ENCODE data around the gene NOP56. TPM values are rescaled to one million over a fixed set of nuclear protein-coding genes. Genes with fewer than 3 reads are reported as not detected.

NOP56 gene
- total and polyA plus RNA-seq, 3 donors from 2014 or later = 110 to 125 (median 110) TPM

DNA sequence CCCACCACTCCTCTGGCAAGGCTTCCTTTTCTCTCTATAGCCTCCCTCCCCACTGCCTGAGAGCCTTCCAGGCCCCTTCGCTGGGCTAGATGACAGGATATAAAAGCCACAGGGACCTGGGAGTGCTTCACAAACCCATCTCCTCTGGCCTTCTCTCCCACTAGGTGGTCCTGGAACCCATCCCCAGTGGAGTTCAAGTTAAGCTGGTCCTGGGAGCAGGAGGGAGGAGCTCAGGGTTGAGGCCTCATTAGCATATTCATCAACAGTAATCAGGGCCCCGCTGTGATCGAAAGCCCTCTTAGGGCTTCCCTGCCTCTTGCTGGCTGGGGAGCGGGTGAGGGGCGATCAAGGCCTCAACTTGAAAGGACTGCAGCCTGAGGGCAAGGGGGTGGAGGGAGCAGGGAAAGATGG is 49.2 kb downstream of the NOP56 start:
- H3K9me3 ChIP-seq = no peaks in the 10 kb centered on the region
- WGBS, 2 donors = 72 to 82% methylated on average over 2 to 5 of the region's 5 CpGs
- no peaks in the 10 kb centered on the region for H3K27me3 ChIP-seq
- intact Hi-C loops (cut with DNase I; ENCODE audit: low total_unique reads) = no loop called here
- no peaks in the 10 kb centered on the region for H3K4me1 ChIP-seq
- H3K4me3 ChIP-seq = no peak overlapping the region
- no peak for DNase-seq
- no peak overlapping the region for H3K27ac ChIP-seq
- TF ChIP-seq, protein P1, sequence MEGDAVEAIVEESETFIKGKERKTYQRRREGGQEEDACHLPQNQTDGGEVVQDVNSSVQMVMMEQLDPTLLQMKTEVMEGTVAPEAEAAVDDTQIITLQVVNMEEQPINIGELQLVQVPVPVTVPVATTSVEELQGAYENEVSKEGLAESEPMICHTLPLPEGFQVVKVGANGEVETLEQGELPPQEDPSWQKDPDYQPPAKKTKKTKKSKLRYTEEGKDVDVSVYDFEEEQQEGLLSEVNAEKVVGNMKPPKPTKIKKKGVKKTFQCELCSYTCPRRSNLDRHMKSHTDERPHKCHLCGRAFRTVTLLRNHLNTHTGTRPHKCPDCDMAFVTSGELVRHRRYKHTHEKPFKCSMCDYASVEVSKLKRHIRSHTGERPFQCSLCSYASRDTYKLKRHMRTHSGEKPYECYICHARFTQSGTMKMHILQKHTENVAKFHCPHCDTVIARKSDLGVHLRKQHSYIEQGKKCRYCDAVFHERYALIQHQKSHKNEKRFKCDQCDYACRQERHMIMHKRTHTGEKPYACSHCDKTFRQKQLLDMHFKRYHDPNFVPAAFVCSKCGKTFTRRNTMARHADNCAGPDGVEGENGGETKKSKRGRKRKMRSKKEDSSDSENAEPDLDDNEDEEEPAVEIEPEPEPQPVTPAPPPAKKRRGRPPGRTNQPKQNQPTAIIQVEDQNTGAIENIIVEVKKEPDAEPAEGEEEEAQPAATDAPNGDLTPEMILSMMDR (IDR thresholded peaks at IDR 0.05) = no peak
- TF ChIP-seq POLR2A (IDR thresholded peaks at IDR 0.05) = no peak
- H3K36me3 ChIP-seq (ENCODE audit: low read depth, missing control alignments) = no peaks in the 10 kb centered on the region

DNA sequence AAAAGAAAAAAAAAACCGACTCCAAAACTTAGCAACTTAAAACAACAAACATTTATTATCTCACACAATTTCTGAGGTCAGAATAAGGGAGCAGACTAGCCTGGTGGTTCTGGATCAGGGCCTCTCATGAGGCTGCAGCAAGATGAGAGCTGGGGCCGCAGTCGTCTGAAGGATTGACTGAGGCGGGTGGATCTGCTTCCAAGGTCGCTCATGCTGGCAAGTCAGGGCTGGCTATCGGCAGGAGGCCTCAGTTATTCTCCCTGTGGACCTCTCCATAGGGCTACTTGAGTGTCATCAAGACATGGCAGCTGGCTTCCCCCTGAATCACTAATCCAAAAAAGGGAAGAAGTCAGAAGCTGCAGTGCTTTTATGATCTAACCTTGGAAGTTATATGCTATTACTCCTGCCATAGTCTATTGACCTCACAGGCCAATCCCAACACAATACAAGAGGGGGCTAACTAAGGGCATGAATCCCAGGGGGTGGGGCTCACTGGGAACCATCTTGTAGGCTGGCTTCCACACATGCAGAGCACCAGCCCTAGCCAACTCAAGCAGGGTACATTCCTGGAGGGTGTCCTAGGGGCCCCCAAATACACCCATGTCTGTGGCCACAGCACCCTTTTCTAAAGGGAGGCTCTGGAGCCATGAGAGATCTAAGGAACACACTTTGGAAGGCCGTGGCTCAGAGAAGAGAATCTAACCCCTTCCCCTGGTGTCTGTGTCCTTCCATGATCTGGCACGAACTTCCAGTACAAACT is 51.5 kb downstream of the NOP56 start:
- Histone ChIP-seq H3K4me3 (no peak overlapping the region), H3K36me3 (ENCODE audit: low read depth, missing control alignments) (no peaks in the 10 kb centered on the region), H3K27ac (no peak overlapping the region), H3K9me3 (no peaks in the 10 kb centered on the region), H3K4me1 (no peaks in the 10 kb centered on the region), H3K27me3 (no peaks in the 10 kb centered on the region)
- TF ChIP-seq, protein P1 (IDR thresholded peaks at IDR 0.05) = no peak
- no peak for TF ChIP-seq POLR2A (IDR thresholded peaks at IDR 0.05)
- no peak for DNase-seq
- 85 to 88% methylated on average over 8 of the region's 8 CpGs for WGBS, 2 donors
- intact Hi-C loops (cut with DNase I; ENCODE audit: low total_unique reads) = no loop called here

DNA sequence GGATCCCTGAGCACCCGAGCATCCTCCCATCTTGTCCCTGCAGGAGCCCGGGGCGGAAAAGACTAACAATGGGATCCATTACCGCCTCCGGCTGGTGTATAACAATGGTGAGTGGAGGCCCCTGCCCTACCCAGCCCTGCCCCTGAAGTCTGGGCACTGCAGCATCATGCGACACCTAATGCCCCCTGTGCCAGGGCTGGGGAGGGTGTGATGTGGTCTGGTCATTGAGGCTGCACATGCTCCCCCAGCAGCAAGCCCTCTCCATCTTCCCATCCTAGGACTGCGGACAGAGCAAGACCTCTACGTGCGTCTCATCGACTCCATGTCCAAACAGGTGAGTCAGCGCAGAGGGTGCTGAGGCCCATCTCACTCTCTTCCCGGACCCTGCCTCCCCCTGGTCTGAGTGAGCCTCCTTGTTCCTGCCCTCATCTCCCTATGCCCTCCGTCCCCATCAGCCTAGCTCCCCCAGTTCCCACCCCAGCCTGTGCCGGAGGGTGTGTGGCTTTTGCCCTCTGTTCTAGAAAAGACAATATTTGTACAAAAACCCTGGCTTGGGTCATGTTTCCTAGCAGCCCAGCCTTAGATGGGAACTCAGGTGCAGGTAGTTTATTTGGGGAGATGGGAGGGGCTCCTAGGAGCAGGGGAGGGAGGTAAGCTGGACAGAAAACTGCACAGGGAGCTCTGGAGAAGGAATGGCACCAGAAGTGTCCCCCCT is 53.7 kb downstream of the NOP56 start:
- Histone ChIP-seq H3K9me3 (no peaks in the 10 kb centered on the region), H3K4me3 (no peak overlapping the region), H3K27ac (no peak overlapping the region), H3K36me3 (ENCODE audit: low read depth, missing control alignments) (no peaks in the 10 kb centered on the region), H3K4me1 (no peaks in the 10 kb centered on the region), H3K27me3 (no peaks in the 10 kb centered on the region)
- 92 to 93% methylated on average over 9 to 14 of the region's 14 CpGs for WGBS, 2 donors
- no peak for DNase-seq
- intact Hi-C loops (cut with DNase I; ENCODE audit: low total_unique reads) = no loop called here
- TF ChIP-seq POLR2A (IDR thresholded peaks at IDR 0.05) = no peak
- TF ChIP-seq, protein P1 (IDR thresholded peaks at IDR 0.05) = no peak

DNA sequence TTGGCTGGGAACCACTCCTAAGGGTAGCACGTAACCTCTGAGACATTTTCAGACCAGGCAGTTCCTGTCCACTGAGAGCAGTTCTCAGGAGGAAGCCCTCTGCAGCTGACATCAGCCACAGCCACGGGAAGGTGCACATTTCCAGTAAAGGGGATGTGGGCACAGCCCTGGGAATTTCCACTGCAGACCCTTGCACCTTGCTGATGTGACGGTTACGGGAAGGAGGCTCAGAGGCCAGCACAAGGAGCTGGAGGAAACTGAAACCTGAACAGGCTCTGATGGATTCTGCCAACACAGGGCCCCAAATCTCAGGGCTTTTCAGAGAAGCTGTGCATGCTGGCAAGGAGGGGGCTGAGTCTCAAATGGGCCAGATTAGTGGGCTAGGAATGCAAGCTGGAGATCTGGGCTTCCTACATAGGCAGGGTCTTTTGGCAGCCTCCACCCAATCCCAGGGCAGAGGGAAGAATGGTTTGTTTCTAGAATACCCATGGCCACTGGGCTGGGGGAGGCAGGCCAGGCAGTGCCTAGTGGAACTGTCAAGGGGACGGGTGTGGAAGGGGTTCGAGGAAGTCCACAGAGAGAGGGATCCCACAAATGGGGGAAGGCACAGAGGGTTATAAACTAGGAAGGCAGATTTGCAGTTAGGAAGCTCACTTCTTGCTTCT is 54.4 kb downstream of the NOP56 start:
- intact Hi-C loops (cut with DNase I; ENCODE audit: low total_unique reads) = no loop called here
- TF ChIP-seq POLR2A (IDR thresholded peaks at IDR 0.05) = no peak
- TF ChIP-seq, protein P1 (IDR thresholded peaks at IDR 0.05) = no peak
- no peaks in the 10 kb centered on the region for H3K36me3 ChIP-seq (ENCODE audit: low read depth, missing control alignments)
- H3K27me3 ChIP-seq = no peaks in the 10 kb centered on the region
- H3K4me1 ChIP-seq = no peaks in the 10 kb centered on the region
- no peak overlapping the region for H3K4me3 ChIP-seq
- 66 to 82% methylated on average over 6 of the region's 6 CpGs for WGBS, 2 donors
- H3K27ac ChIP-seq = no peak overlapping the region
- H3K9me3 ChIP-seq = no peaks in the 10 kb centered on the region
- no peak for DNase-seq
